RPMI7951 (cell line): Measurements from ENCODE around the gene CDA. TPM values are rescaled to one million over a fixed set of nuclear protein-coding genes. Genes with fewer than 3 reads are reported as not detected.

Experiments used
- DNase-seq: peaks from one replicate; pipeline ENCODE4 v3.0.0-alpha.2; 2012; ENCODE audit warnings: low read depth
- total RNA-seq: library from RNA; depleted of rRNA; stranded (reverse); fragments of >200 nt; shearing (Covaris generic); gene quantifications from 2 replicates; pipeline ENCODE4 v1.2.3, GENCODE V29; 2014; rRNA removed

Gene CDA
- total RNA-seq = 23.9 and 24.9 TPM in 2 replicates

DNA sequence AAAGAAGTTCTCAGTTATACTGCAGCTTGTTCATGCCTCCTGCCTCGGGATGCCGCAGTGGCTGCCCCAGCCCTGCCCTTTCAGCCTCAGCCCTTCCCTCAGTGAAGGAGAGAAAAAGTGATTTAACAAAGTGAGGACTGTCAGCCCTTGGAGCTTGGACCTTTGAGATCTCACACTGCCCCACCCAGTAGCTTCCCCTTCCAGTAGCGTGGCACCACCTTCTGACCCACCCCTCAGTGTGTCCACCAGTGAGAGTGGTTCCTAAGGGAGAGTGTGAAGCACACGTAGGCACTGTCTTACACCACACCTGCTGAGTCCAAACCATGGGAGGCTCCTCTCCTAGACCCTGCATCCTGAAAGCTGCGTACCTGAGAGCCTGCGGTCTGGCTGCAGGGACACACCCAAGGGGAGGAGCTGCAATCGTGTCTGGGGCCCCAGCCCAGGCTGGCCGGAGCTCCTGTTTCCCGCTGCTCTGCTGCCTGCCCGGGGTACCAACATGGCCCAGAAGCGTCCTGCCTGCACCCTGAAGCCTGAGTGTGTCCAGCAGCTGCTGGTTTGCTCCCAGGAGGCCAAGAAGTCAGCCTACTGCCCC is at the start of gene CDA:
Gene CDA, plus strand, starts transcription at position 464 of the 592 bp plus-strand sequence. Its CDS starts 33 bp downstream, at position 497.
- DNase-seq = peak; percentile 52

DNA sequence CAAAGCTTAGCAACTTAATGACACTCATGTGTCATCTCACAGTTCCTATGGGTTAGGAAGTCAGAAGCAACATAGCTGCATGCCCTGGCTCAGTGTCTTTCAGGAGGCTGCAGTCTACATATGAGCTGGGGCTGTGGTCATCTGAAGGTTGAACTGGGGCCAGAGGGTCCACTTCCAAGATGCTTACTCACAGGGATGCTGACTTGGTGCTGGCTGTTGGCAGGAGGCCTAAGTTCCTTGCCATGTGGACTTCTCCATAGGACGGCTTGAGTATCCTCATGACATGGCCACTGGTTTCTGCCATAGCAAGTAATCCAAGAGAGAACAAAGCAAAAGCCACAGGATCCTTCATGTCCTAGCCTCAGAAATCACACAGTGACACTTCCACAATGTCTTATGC is 48.6 kb upstream of the CDA start:
- peak; percentile 45 for DNase-seq

DNA sequence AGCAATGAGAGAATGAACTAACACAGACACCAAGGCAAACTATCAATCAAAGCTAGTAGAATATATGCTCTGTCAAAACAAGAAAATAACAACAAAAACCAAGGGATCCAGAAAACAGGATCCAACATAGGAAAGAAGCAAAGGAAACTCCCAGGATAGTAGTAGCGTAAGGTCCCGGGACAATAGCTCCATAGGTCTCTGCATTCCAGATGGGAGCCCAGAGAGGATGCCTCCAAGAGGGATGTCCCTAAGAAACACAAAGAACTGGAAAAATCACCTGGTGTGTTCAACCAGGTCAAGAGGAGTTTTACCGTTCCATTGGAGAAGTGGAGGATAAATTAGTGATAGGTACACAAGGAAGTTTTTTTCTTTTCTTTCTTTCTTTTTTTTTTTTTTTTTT is 42.3 kb upstream of the CDA start:
- no peak for DNase-seq

DNA sequence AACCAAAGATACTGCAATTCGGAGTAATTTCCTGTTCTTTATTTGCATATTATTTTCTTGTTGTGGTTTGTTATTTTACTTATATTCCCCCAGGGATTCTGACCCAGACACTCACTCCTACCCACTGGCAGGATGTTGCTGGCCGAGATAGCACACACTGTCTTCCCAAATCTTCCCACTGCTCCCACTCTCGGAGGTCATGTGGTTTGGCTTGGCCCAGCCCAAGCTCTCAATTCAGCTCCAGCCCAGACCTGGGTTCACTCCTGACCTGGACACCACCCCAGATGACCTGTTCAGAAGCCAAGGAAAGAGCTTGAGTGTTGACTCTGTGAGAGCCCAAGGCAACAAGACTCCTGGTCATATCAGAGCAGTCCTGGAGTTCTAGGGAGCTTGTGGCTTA is 37.7 kb upstream of the CDA start:
- no peak for DNase-seq

DNA sequence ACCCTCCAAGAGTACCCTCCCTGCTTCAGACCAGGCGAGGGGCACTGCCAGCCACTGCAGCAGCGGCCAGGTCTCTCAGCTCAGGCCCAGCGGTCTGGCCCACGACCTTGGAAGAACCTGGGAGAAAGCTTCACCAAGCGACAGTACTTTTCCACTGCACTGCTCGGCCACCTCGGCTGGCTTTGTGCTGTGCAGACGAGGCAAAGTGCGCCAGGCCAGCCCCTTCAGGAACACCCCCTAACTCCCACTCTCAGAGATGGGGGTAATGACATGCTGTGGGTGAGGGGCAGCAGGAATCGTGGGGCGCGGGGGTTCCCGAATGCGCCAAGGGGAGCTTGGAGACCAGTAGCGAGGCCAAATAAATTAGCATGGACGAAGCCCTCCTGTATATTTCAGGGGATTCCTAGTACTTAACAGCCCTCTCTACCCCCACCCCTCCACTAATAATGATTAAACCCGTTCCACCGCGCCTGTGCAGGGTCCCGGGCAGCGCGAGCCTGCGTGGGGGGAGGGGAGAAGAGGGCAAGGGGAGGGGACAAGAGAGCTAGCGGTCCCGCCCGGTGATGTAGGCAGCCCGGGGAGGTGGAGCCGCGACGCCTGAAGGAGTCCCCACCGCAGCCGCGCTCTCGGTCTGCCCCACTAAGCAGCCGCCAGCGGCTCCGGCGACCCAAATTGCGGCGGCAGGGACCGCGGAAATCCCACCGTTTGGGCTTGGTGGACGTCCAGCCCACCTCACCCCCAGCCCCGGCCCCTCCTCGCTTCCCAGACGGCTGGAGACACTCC is 36.8 kb upstream of the CDA start, which contains the start of gene FAM43B:
Gene FAM43B, plus strand, starts transcription at position 629 of the 783 bp plus-strand sequence. CDS start 401 bp downstream, outside the sequence.
- DNase-seq = peak; percentile 32

DNA sequence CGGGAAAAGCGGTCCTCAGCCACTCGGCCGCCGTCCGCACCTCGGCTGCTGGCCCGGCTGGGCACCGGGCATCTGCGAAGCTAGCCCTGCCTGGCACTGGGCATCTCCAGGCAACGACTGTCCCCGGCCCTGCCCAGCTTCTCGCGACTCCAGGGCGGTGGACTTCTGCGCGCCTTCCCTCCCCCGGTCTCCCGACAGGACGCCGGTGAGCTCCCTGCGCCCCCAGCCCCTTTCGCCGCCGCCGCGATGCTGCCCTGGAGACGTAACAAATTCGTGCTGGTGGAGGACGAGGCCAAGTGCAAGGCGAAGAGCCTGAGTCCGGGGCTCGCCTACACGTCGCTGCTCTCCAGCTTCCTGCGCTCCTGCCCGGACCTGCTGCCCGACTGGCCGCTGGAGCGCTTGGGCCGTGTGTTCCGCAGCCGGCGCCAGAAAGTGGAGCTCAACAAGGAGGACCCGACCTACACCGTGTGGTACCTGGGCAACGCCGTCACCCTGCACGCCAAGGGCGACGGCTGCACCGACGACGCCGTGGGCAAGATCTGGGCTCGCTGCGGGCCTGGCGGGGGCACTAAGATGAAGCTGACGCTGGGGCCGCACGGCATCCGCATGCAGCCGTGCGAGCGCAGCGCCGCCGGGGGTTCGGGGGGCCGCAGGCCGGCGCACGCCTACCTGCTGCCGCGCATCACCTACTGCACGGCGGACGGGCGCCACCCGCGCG is 36.0 kb upstream of the CDA start:
- no peak for DNase-seq

- no peak for DNase-seq
Measured at GRCh38 chr1:20555025-20555757, 33.7 kb upstream of the CDA start.

DNA sequence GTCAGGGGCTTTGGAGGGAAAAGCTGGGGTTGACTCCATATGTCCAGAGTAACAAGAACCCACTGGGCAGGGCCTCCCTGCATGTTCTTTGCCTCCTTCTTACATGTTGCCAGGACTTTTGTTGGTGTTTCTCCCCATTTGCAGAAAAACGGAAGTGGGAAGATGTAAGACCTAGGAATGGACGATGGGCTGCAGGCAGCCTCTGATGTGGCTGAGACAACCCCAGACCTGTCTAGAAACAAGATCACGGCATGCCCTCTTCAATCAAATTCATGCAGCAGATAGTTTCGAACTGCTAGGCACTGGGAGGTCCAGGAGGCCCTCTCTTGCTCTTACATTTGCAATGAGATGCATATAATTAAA is 33.2 kb upstream of the CDA start:
- DNase-seq = no peak

DNA sequence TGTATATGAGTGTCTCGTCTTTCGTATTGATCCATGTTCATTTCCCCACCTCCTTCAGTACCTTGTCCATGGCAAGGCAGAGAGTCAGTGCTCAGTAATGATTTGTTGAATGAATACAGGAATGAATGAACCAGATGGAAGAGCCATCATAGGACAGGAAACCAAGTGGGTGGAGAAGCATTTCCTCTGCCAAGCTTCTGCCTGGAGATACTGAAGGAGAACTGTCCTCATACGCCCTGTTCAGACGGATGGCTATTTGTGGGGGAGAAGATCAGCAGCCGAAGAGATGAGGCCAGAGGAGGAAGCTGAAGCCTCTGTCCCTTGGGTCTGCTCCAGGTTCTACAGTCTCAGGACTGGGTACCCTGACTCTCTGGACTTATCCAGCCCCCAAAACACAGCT is 30.7 kb upstream of the CDA start:
- DNase-seq = no peak

DNA sequence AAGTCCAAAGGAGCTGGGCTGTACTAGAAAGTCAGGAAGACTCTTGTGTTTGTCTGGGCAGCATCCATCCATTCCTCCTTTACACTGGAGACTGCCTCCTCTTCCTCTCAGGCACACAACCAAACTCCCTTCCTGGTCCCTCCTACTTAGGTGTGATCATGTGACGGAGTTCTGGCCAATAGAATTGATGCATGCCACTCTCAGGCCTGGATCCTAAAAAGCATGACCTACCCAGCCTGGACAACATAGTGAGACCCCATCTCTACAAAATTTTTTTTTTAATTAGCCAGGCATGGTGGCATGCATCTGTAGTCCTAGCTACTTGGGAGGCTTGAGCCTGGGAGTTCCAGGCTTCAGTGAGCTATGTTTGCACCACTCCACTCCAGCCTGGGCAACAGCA is 27.9 kb upstream of the CDA start:
- no peak for DNase-seq

GRCh38 chr1:20565234-20565633 is 23.7 kb upstream of the CDA start:
- no peak for DNase-seq

GRCh38 chr1:20569523-20570098 is 19.3 kb upstream of the CDA start:
- no peak for DNase-seq

DNA sequence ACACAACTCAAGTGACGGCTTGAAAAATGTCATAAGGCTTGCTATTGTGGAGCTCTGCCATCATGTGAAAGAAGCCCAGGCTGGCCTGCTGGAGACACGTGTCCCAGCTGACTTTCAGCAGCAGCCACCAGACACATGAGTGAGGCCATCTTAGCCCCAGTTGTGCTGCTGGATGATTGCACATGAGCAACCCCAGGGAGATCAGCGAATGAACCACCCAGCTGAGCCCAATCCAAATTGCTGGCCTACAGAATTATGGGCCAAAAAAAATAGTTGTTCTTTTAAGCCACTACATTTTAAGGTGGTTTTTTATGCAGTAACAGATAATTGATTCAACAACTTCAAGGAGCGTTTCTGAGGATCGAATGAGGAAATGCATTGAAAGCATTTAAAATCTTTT is 17.5 kb upstream of the CDA start:
- DNase-seq = no peak

- no peak for DNase-seq
Measured at GRCh38 chr1:20573987-20574386, 14.9 kb upstream of the CDA start.

DNA sequence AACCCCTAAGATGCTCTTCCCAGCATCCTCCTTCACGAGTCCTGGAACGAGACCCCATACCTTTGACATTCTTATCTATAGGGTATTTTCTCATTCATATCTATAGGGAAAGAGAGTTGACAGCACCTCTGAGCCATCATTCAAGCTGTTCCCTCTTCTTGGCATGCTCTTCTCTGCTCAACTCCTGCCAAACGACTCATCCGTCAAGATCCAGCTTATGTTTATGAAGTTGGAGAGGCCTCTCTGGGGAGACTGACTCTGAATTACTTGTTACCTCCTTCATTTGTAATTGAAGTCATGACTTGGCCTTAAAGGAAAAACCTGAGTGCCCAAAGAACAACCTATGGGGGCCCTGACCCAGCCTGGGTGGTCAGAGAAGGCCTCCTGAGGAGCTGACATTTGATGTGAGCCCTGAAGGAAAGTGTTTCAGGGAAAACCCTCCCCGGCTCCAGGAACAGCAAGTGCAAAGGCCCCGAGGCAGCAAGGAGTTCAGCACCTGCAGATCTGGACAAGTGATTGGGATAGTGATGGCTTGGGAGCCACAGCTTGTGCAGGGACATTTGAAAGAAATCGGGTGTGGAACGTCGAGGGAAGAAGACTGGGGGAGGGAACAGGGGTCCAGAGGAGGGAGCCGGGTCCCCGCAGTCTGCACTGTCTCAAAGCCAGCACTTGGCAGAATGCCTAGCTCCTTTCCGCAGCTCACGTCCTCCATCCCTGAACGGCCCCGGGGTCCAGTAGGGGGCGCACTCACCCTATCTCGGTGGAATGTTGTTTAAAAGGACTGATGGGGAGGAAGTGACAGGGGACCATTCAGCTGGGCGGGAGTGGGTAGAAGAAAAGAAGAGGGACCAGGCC is 14.0 kb upstream of the CDA start:
- DNase-seq = peak; percentile 80

DNA sequence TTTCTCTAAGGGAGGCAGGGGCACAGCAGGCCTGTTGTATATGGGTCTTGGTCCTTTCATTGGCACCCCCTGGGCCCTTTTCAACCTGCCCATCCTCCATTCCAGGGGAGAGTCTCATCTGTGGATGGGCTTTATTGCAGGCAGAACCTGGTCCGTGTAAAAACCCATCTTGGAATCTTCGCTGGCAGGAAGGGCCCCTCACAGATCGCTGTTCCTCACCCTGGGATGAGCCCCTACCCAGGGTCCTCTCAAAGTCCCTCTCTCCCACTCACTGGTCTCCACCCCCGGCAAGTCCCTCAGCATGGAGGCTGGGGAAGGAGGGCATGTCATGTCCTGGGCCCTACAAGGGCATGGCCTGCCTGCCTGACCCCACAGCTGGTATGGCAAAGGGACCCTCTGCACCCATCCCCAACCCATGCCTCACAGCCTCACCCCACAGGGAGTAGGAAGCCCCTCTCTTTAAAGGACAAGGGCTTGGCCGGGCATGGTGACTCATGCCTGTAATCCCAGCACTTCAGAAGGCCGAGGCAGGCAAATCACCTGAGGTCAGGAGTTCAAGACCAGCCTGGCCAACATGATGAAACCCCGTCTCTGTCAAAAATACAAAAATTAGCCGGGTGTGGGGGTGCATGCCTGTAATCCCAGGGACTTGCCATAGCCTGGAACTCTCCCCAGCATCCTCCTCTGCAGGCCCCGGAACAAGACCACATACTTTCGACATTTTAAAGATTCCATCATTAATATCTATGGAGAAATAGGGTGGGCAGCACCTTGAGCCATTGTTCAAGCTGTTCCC is 13.2 kb upstream of the CDA start:
- DNase-seq = no peak

GRCh38 chr1:20578062-20578461 is 10.8 kb upstream of the CDA start:
- DNase-seq = peak; percentile 50

- DNase-seq = peak; percentile 70
Measured at GRCh38 chr1:20578721-20579395, 10.0 kb upstream of the CDA start.

- peak; percentile 55 for DNase-seq
Measured at GRCh38 chr1:20584890-20585289, 4.0 kb upstream of the CDA start.
